Upper lobe of left lung (tissue), 6 donors: ENCODE results near the gene C3orf80. TPM values are rescaled to one million over a fixed set of nuclear protein-coding genes. Genes with fewer than 3 reads are reported as not detected.
"Not testable (repeated sequence)": the region's sequence is repeated elsewhere in the genome, so short reads cannot be mapped to it uniquely, and the experiment has no call there.

Source experiments
- ATAC-seq, 2 donors: fragments of 200-7000 bp; cut with Tn5 transposase; one replicate each; pipeline ENCODE4 v1.9.1; 2022; ENCODE audit warnings: mild to moderate bottlenecking in 2 of 2, moderate library complexity in 2 of 2; ENCODE audit not compliant: low FRiP score in 2 of 2
- DNase-seq, 2 donors: peaks; one replicate each; pipeline ENCODE4 v3.0.0-alpha.2; 2019 to 2020
- H3K27ac ChIP-seq, 4 donors: fragments of 200-600 bp; sonication (generic); one replicate each; pipeline ENCODE4 v1.5.1; 2016 to 2019
- H3K27me3 ChIP-seq, 4 donors: fragments of 200-600 bp; sonication (generic); one replicate each; pipeline ENCODE4 v1.5.1; 2017 to 2019
- H3K36me3 ChIP-seq, 4 donors: fragments of 200-600 bp; sonication (generic); one replicate each; pipeline ENCODE4 v1.5.1; 2016 to 2019
- H3K4me1 ChIP-seq, 4 donors: fragments of 200-600 bp; sonication (generic); one replicate each; pipeline ENCODE4 v1.5.1; 2018 to 2019
- H3K4me3 ChIP-seq, 4 donors: fragments of 200-600 bp; sonication (generic); one replicate each; pipeline ENCODE4 v1.5.1; 2017 to 2019; ENCODE audit warnings: mild to moderate bottlenecking in 2 of 4, moderate library complexity in 1 of 4
- H3K9me3 ChIP-seq, 4 donors: fragments of 200-600 bp; sonication (generic); one replicate each; pipeline ENCODE4 v1.5.1; 2018 to 2019
- EP300 ChIP-seq, 4 donors: sonication (generic); formaldehyde crosslinking; IDR thresholded peaks; one replicate each; pipeline ENCODE4 v1.5.1; 2017; ENCODE audit warnings: antibody characterized with exemption in 4 of 4, control low read depth in 2 of 4
- POLR2A ChIP-seq, 4 donors: fragments of 450-650 bp; IDR thresholded peaks; one replicate each; pipeline ENCODE4 v1.5.1; 2016 to 2017; ENCODE audit warnings: antibody characterized with exemption in 4 of 4, mild to moderate bottlenecking in 2 of 4
- POLR2AphosphoS5 ChIP-seq, 2 donors: sonication (generic); formaldehyde crosslinking; IDR thresholded peaks; one replicate each; pipeline ENCODE4 v1.5.1; 2017; ENCODE audit warnings: antibody characterized with exemption in 2 of 2
- WGBS, 2 donors: methylation state at CpG; one replicate each; pipeline ENCODE4 v1.1.5; 2017 to 2018; 5-methylcytosine and 5-hydroxymethylcytosine counted together
- total RNA-seq, 6 donors: library from RNA; depleted of rRNA in 4 of 6; stranded (reverse); fragments of >200 nt in 4 of 6; gene quantifications; one replicate each; pipeline versions ENCODE4 v1.1.0 to v1.2.1, GENCODE V29; 2016 to 2021
- TF ChIP-seq, protein P1 (sequence below), 6 experiments: fragments of 450-650 bp in 4 of 6; fragments of 200-600 bp in 2 of 6; sonication (generic) in 2 of 6; IDR thresholded peaks; one replicate each; pipeline ENCODE4 v1.5.1; 2016 to 2019; ENCODE audit warnings: antibody characterized with exemption in 6 of 6
- donor health status: DM: no; HTN: no; CAD: no; lungs with moderate emphysema.
- donor health status: DM: no; HTN: yes; CAD: no; lungs with severe emphysema.

The C3orf80 gene
- total RNA-seq, 6 donors from 2014 or later, result 0.30 to 4.2 (median 1.1) TPM; not detected in 1

DNA sequence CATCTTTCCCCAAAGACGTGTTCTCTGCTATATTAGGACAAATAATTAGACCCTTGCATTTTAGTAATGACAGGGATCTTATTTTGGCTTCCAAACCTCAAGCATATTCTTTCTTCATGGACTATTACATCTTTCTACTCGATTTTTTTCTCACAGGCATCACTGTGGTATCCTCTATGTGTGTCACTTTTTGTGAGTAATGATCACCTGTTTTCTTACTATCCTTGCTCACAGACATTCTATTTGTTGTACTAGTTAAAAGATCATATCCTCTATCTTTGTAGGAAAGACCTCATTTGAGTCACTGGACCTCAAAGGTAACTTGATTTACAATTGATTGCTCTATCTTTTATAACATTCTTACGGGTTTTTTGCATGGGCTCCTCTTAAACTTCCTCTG, 6.8 kb downstream of the C3orf80 start:
- H3K4me1 ChIP-seq, result peaks cover 0 to 1% (median under 1%) of the 10 kb centered on the region in 4 donors
- DNase-seq (no peak), ATAC-seq (no peak)
- H3K4me3 ChIP-seq, result no peak overlapping the region
- TF ChIP-seq POLR2A (IDR thresholded peaks at IDR 0.05) (no peak), EP300 (IDR thresholded peaks at IDR 0.05) (no peak), POLR2AphosphoS5 (IDR thresholded peaks at IDR 0.05) (no peak)
- TF ChIP-seq, protein P1, sequence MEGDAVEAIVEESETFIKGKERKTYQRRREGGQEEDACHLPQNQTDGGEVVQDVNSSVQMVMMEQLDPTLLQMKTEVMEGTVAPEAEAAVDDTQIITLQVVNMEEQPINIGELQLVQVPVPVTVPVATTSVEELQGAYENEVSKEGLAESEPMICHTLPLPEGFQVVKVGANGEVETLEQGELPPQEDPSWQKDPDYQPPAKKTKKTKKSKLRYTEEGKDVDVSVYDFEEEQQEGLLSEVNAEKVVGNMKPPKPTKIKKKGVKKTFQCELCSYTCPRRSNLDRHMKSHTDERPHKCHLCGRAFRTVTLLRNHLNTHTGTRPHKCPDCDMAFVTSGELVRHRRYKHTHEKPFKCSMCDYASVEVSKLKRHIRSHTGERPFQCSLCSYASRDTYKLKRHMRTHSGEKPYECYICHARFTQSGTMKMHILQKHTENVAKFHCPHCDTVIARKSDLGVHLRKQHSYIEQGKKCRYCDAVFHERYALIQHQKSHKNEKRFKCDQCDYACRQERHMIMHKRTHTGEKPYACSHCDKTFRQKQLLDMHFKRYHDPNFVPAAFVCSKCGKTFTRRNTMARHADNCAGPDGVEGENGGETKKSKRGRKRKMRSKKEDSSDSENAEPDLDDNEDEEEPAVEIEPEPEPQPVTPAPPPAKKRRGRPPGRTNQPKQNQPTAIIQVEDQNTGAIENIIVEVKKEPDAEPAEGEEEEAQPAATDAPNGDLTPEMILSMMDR (IDR thresholded peaks at IDR 0.05), result no peak
- WGBS, 2 donors, result 71 to 78% methylated on average over 3 of the region's 3 CpGs
- H3K36me3 ChIP-seq, result no peaks in the 10 kb centered on the region
- no peak overlapping the region for H3K27ac ChIP-seq
- H3K9me3 ChIP-seq, result no peaks in the 10 kb centered on the region
- peaks cover 0 to under 1% (median 0%) of the 10 kb centered on the region in 4 donors for H3K27me3 ChIP-seq

DNA sequence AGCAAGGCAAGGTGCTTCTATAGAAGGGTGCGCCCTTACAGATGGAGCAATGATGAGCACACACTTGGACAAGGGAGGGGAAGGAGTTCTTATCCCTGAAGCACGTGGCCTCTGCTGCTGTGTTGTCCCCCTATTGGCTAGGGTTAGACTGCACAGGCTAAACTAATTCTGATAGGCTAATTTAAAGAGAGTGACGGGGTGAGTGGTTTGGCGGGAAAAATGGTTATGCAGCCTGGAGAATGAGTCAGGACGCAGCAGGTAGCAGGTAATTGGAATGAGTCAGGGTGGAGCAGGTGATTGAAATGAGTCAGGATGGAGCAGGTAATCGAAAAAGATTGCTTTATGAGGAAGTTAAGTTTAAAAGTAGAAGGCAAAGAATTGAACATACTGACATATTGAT, 15.5 kb downstream of the C3orf80 start:
- not testable (repeated sequence) for H3K4me3 ChIP-seq, H3K27ac ChIP-seq, H3K4me1 ChIP-seq, H3K36me3 ChIP-seq, DNase-seq, ATAC-seq, H3K27me3 ChIP-seq, H3K9me3 ChIP-seq
- 87 to 93% methylated on average over 6 of the region's 6 CpGs for WGBS, 2 donors

DNA sequence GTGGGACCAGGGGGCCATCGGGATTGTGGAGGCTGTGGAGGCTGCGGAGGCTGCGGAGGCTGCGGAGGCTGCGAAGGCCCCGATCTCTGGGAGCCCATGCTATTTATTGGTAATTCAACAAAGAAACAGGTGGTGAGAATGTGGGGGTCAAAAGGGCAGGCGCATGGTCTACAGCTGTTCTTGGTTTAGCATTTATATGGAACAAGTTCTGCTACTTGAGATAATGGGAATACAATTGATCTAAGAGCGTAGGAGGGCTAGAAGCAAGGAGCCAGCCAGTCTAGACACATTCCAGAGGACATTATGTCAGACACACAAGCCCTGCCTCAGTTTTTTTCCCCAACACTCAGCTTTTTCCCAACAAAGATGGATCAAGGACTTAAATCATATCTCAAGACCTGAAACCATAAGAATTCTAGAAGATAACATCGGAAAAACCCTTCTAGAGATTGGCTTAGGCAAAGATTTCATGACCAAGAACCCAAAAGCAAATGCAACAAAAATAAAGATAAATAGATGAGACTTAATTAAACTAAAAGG, 20.1 kb downstream of the C3orf80 start:
- H3K9me3 ChIP-seq, result no peaks in the 10 kb centered on the region
- DNase-seq, result peak in 1 of 2 donors; percentile 21
- no peak overlapping the region for H3K27ac ChIP-seq
- no peak for ATAC-seq
- H3K4me1 ChIP-seq, result no peaks in the 10 kb centered on the region
- TF ChIP-seq POLR2AphosphoS5 (IDR thresholded peaks at IDR 0.05) (no peak), EP300 (IDR thresholded peaks at IDR 0.05) (no peak), POLR2A (IDR thresholded peaks at IDR 0.05) (no peak)
- TF ChIP-seq, protein P1 (IDR thresholded peaks at IDR 0.05), result no peak
- H3K4me3 ChIP-seq, result no peak overlapping the region
- H3K36me3 ChIP-seq, result no peaks in the 10 kb centered on the region
- WGBS, 2 donors, result 91 to 97% methylated on average over 9 of the region's 9 CpGs
- H3K27me3 ChIP-seq, result no peaks in the 10 kb centered on the region

DNA sequence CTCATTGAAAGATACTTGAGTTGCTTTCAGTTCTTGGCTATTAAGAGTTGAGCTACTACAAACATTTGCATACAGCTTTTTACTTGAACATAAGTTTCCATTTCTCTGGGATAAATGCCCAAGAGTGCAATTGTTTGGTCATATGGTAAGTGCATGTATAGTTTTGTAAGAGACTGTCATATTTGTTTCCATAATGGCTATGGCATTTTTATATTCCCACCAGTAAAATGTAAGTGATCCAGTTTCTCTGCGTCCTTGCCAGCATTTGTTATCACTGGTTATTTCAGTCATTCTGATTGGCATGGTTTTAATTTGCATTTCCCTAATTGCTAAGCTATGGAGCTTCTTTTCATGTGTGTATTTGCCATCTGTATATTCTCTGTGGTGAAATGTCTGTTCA, 22.5 kb downstream of the C3orf80 start:
- 81 to 86% methylated on average over 1 of the region's 1 CpG for WGBS, 2 donors
- H3K27me3 ChIP-seq, result no peaks in the 10 kb centered on the region
- TF ChIP-seq, protein P1 (IDR thresholded peaks at IDR 0.05), result no peak
- TF ChIP-seq POLR2AphosphoS5 (IDR thresholded peaks at IDR 0.05), result no peak
- no peak for TF ChIP-seq POLR2A (IDR thresholded peaks at IDR 0.05)
- TF ChIP-seq EP300 (IDR thresholded peaks at IDR 0.05), result no peak
- H3K9me3 ChIP-seq, result no peaks in the 10 kb centered on the region
- ATAC-seq (no peak), DNase-seq (no peak)
- no peaks in the 10 kb centered on the region for H3K36me3 ChIP-seq
- no peaks in the 10 kb centered on the region for H3K4me1 ChIP-seq
- H3K27ac ChIP-seq, result no peak overlapping the region
- H3K4me3 ChIP-seq, result no peak overlapping the region

DNA sequence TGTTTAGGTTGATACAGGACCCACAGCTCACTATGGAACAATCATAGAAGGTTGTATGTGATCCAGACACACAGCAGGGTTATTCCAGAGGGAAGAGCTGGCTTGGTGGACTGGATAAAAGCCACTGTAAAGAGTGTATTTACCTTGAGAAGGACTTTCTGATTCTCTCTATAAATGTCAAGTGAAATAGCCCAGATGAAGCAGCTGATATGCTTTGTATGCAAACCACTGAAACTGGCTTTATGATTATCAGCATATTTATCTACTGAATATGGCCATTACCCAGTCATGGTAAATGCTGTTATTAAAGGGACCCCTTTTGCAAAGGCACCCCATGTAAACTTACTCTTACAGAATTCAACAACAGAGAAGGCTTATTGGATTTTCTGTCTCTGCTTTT, 28.1 kb downstream of the C3orf80 start:
- ATAC-seq, result no peak
- H3K27me3 ChIP-seq, result no peaks in the 10 kb centered on the region
- DNase-seq, result no peak
- no peaks in the 10 kb centered on the region for H3K36me3 ChIP-seq
- H3K4me3 ChIP-seq, result no peak overlapping the region
- H3K4me1 ChIP-seq, result no peaks in the 10 kb centered on the region
- H3K27ac ChIP-seq, result no peak overlapping the region
- TF ChIP-seq, protein P1 (IDR thresholded peaks at IDR 0.05), result no peak
- TF ChIP-seq EP300 (IDR thresholded peaks at IDR 0.05), result no peak
- TF ChIP-seq POLR2AphosphoS5 (IDR thresholded peaks at IDR 0.05), result no peak
- TF ChIP-seq POLR2A (IDR thresholded peaks at IDR 0.05), result no peak
- no peaks in the 10 kb centered on the region for H3K9me3 ChIP-seq
